IMR-90 (cell line): Measurements from ENCODE around the gene MRPL20.

Experiments used
- CEBPB ChIP-seq: IDR thresholded peaks from 2 replicates; pipeline ENCODE4 v1.6.1; 2012; ENCODE audit warnings: low read depth, low read length, improper control_type of control experiment
- MAZ ChIP-seq: IDR thresholded peaks from 2 replicates; pipeline ENCODE4 v1.6.1; 2012; ENCODE audit warnings: low read depth, mild to moderate bottlenecking, low read length, improper control_type of control experiment, moderate library complexity, borderline replicate concordance
- MXI1 ChIP-seq: IDR thresholded peaks from 2 replicates; pipeline ENCODE4 v1.6.1; 2012; ENCODE audit warnings: low read depth, mild to moderate bottlenecking, low read length, moderate library complexity, borderline replicate concordance
- POLR2A ChIP-seq: IDR thresholded peaks from 2 replicates; pipeline ENCODE4 v1.6.1; 2012; ENCODE audit warnings: mild to moderate bottlenecking, low read depth, low read length
- RAD21 ChIP-seq: IDR thresholded peaks from 2 replicates; pipeline ENCODE4 v1.6.1; 2012; ENCODE audit warnings: low read length, improper control_type of control experiment
- RCOR1 ChIP-seq: IDR thresholded peaks from 2 replicates; pipeline ENCODE4 v1.6.1; 2012; ENCODE audit warnings: mild to moderate bottlenecking, low read length, improper control_type of control experiment; ENCODE audit not compliant: insufficient replicate concordance
- SMC3 ChIP-seq: fragments of 150-350 bp; IDR thresholded peaks from 2 replicates; pipeline ENCODE4 v1.6.1; 2016; ENCODE audit warnings: low read depth, mild to moderate bottlenecking, antibody characterized with exemption, low read length, moderate library complexity
- TF ChIP-seq, protein P1 (sequence below): conservative IDR thresholded peaks from 2 replicates; pipeline ENCODE4 v1.5.1; 2012; ENCODE audit warnings: mild to moderate bottlenecking, low read depth, low read length, improper control_type of control experiment
- TF ChIP-seq, protein P2 (sequence below): fragments of 150-350 bp; IDR thresholded peaks from 2 replicates; pipeline ENCODE4 v1.6.1; 2017; ENCODE audit warnings: mild to moderate bottlenecking, antibody characterized with exemption, low read length, low read depth

DNA sequence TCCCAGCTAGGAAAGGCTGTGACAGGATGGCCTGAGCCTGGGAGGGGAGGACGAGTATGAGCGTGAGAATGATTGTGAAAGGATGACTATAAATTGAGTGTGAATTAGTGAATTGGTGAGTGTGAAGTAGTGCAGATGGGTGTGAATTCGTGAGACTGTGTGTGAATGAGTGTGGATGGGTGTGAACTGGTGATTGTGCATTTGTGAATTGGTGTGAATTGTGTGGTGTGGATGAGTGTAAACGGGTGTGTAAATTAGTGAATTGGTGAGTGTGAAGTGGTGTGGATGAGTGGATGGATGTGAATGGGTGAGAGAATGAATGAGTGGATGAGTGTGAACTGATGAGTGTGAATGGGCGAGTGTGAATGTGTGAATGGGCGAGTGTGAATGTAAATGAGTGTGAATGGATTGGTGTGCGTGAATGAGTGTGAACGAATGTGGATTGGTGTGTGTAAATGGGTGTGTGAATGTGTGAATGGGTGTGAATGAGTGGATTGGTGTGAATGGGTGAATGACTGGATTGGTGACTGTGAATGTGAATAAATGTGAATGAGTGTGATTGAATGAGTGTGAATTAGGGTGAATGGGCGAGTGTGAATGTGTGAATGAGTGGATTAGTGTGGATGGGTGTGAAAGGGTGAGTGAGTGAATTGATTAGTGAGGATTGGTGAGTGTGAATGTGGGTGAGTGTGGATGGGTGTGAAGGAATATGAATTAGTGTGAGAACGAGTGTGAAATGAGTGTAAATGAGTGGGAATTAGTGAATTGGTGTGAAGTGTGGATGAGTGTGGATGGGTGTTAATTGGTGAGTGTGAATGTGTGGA is 41.0 kb downstream of the MRPL20 start:
- TF ChIP-seq RAD21, result no peak
- TF ChIP-seq, protein P1, sequence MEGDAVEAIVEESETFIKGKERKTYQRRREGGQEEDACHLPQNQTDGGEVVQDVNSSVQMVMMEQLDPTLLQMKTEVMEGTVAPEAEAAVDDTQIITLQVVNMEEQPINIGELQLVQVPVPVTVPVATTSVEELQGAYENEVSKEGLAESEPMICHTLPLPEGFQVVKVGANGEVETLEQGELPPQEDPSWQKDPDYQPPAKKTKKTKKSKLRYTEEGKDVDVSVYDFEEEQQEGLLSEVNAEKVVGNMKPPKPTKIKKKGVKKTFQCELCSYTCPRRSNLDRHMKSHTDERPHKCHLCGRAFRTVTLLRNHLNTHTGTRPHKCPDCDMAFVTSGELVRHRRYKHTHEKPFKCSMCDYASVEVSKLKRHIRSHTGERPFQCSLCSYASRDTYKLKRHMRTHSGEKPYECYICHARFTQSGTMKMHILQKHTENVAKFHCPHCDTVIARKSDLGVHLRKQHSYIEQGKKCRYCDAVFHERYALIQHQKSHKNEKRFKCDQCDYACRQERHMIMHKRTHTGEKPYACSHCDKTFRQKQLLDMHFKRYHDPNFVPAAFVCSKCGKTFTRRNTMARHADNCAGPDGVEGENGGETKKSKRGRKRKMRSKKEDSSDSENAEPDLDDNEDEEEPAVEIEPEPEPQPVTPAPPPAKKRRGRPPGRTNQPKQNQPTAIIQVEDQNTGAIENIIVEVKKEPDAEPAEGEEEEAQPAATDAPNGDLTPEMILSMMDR, result no peak
- TF ChIP-seq SMC3, result no peak
- TF ChIP-seq CEBPB, result no peak
- TF ChIP-seq, protein P2, sequence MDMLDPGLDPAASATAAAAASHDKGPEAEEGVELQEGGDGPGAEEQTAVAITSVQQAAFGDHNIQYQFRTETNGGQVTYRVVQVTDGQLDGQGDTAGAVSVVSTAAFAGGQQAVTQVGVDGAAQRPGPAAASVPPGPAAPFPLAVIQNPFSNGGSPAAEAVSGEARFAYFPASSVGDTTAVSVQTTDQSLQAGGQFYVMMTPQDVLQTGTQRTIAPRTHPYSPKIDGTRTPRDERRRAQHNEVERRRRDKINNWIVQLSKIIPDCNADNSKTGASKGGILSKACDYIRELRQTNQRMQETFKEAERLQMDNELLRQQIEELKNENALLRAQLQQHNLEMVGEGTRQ, result no peak
- TF ChIP-seq POLR2A, result no peak
- no peak for TF ChIP-seq MAZ
- TF ChIP-seq MXI1, result no peak
- TF ChIP-seq RCOR1, result no peak
